Neural progenitor cell (in vitro differentiated cells): ENCODE data around the gene MAP2K5. TPM values are rescaled to one million over a fixed set of nuclear protein-coding genes. Genes with fewer than 3 reads are reported as not detected.

ENCODE experiments used
- DNase-seq: peaks from one replicate; pipeline ENCODE4 v3.0.0-alpha.2; 2016; ENCODE audit warnings: low spot score
- H2AFZ ChIP-seq: fragments of 200-600 bp; sonication (generic); replicated peaks from 2 replicates; pipeline ENCODE4 v1.6.1; 2016; ENCODE audit warnings: antibody characterized with exemption
- H3F3A ChIP-seq: fragments of 200-600 bp; sonication (generic); 2 replicates; pipeline ENCODE4 v1.6.1; 2016; ENCODE audit warnings: antibody characterized with exemption, low read depth
- H3K27ac ChIP-seq: fragments of 200-600 bp; sonication (generic); 2 replicates; pipeline ENCODE4 v1.5.1; 2016; ENCODE audit warnings: mild to moderate bottlenecking
- H3K27me3 ChIP-seq: fragments of 200-600 bp; sonication (generic); 2 replicates; pipeline ENCODE4 v1.6.1; 2016; ENCODE audit warnings: mild to moderate bottlenecking, moderate library complexity
- H3K36me3 ChIP-seq: fragments of 200-600 bp; sonication (generic); 2 replicates; pipeline ENCODE4 v1.5.1; 2016
- H3K4me1 ChIP-seq: fragments of 200-600 bp; sonication (generic); 2 replicates; pipeline ENCODE4 v1.6.1; 2016; ENCODE audit warnings: mixed run types
- H3K4me2 ChIP-seq: fragments of 200-600 bp; sonication (generic); 2 replicates; pipeline ENCODE4 v1.6.1; 2016
- H3K4me3 ChIP-seq: fragments of 200-600 bp; sonication (generic); 2 replicates; pipeline ENCODE4 v1.5.1; 2016
- H3K79me2 ChIP-seq: fragments of 200-600 bp; sonication (generic); 2 replicates; pipeline ENCODE4 v1.6.1; 2016; ENCODE audit warnings: low read depth
- H3K9ac ChIP-seq: fragments of 200-600 bp; sonication (generic); 2 replicates; pipeline ENCODE4 v1.6.1; 2016
- H3K9me3 ChIP-seq: fragments of 200-600 bp; sonication (generic); 2 replicates; pipeline ENCODE4 v1.5.1; 2016; ENCODE audit warnings: low read depth
- H4K20me1 ChIP-seq: fragments of 200-600 bp; sonication (generic); 2 replicates; pipeline ENCODE4 v1.6.1; 2016; ENCODE audit warnings: low read depth
- H3K27ac Mint-ChIP-seq: 3 replicates; pipeline ENCODE4 v1.8.0; 2021; ENCODE audit warnings: mixed read lengths
- H3K27me3 Mint-ChIP-seq: 2 replicates; pipeline ENCODE4 v1.8.0; 2022; ENCODE audit warnings: low read depth, mild to moderate bottlenecking, inconsistent platforms, moderate library complexity, mixed read lengths; ENCODE audit not compliant: insufficient read depth
- H3K36me3 Mint-ChIP-seq: 3 replicates; pipeline ENCODE4 v1.8.0; 2021; ENCODE audit warnings: mixed read lengths
- H3K4me1 Mint-ChIP-seq: 3 replicates; pipeline ENCODE4 v1.8.0; 2021; ENCODE audit warnings: mixed read lengths
- H3K4me3 Mint-ChIP-seq: 3 replicates; pipeline ENCODE4 v1.8.0; 2021; ENCODE audit warnings: mild to moderate bottlenecking, moderate library complexity, mixed read lengths
- H3K9me3 Mint-ChIP-seq: 3 replicates; pipeline ENCODE4 v1.8.0; 2020; ENCODE audit warnings: mixed read lengths
- CTCF ChIP-seq: fragments of 200-600 bp; sonication (generic); IDR thresholded peaks from 2 replicates; pipeline ENCODE4 v1.5.1; 2017; ENCODE audit warnings: antibody characterized with exemption, mild to moderate bottlenecking
- EZH2 ChIP-seq: fragments of 200-600 bp; sonication (generic); IDR thresholded peaks from 2 replicates; pipeline ENCODE4 v1.6.1; 2017; ENCODE audit warnings: antibody characterized with exemption, mild to moderate bottlenecking, moderate library complexity
- EZH2phosphoT487 ChIP-seq: fragments of 200-600 bp; sonication (generic); IDR thresholded peaks from 2 replicates; pipeline ENCODE4 v1.6.1; 2017; ENCODE audit warnings: antibody characterized with exemption
- total RNA-seq: library from RNA; depleted of rRNA; stranded (reverse); fragments of >200 nt; gene quantifications from 2 replicates; pipeline ENCODE4 v1.2.3, GENCODE V29; 2015; ENCODE audit warnings: low replicate concordance

The MAP2K5 gene
- total RNA-seq, 1 donor from 2014 or later = 17.2 TPM

- no peak overlapping the region for H3K4me3 Mint-ChIP-seq
- H3K36me3 ChIP-seq = no peaks in the 10 kb centered on the region
- peaks cover 8% of the 10 kb centered on the region for H3K27me3 Mint-ChIP-seq
- DNase-seq = no peak
- no peaks in the 10 kb centered on the region for H3K9me3 ChIP-seq
- peaks cover 86% of the 10 kb centered on the region for H3K4me1 ChIP-seq
- no peak overlapping the region for H2AFZ ChIP-seq
- H3K9ac ChIP-seq = no peak overlapping the region
- H3K79me2 ChIP-seq = no peaks in the 10 kb centered on the region
- H3K27me3 ChIP-seq = no peaks in the 10 kb centered on the region
- no peaks in the 10 kb centered on the region for H3K9me3 Mint-ChIP-seq
- peaks cover 77% of the 10 kb centered on the region for H3K4me1 Mint-ChIP-seq
- H3F3A ChIP-seq = peaks cover 50% of the 10 kb centered on the region
- no peak overlapping the region for H3K4me3 ChIP-seq
- H3K27ac Mint-ChIP-seq = peak overlapping the region; percentile 48
- TF ChIP-seq EZH2phosphoT487 (no peak), EZH2 (no peak), CTCF (no peak)
- peak overlapping the region; percentile 33 for H3K4me2 ChIP-seq
- peak overlapping the region; percentile 51 for H3K27ac ChIP-seq
- H4K20me1 ChIP-seq = no peaks in the 10 kb centered on the region
- H3K36me3 Mint-ChIP-seq = no peaks in the 10 kb centered on the region
Measured at GRCh38 chr15:67779549-67780111, 237.1 kb downstream of the MAP2K5 start.

- H3K79me2 ChIP-seq = no peaks in the 10 kb centered on the region
- Mint-ChIP-seq H3K9me3 (no peaks in the 10 kb centered on the region), H3K27me3 (peaks cover 7% of the 10 kb centered on the region), H3K27ac (peak overlapping the region; percentile 68), H3K4me3 (no peak overlapping the region), H3K4me1 (peaks cover 73% of the 10 kb centered on the region), H3K36me3 (no peaks in the 10 kb centered on the region)
- H3K9ac ChIP-seq = no peak overlapping the region
- H3F3A ChIP-seq = peaks cover 50% of the 10 kb centered on the region
- no peak overlapping the region for H2AFZ ChIP-seq
- H3K9me3 ChIP-seq = no peaks in the 10 kb centered on the region
- no peaks in the 10 kb centered on the region for H4K20me1 ChIP-seq
- peaks cover 88% of the 10 kb centered on the region for H3K4me1 ChIP-seq
- DNase-seq = no peak
- peak overlapping the region; percentile 52 for H3K4me2 ChIP-seq
- TF ChIP-seq EZH2 (no peak), CTCF (no peak), EZH2phosphoT487 (no peak)
- H3K36me3 ChIP-seq = no peaks in the 10 kb centered on the region
- H3K27ac ChIP-seq = peak overlapping the region; percentile 97
- no peak overlapping the region for H3K4me3 ChIP-seq
- H3K27me3 ChIP-seq = no peaks in the 10 kb centered on the region
Measured at GRCh38 chr15:67781061-67781460, 238.6 kb downstream of the MAP2K5 start.

- H3K36me3 ChIP-seq = no peaks in the 10 kb centered on the region
- no peak overlapping the region for H3K27ac Mint-ChIP-seq
- H3F3A ChIP-seq = peaks cover 50% of the 10 kb centered on the region
- no peaks in the 10 kb centered on the region for H3K9me3 ChIP-seq
- no peak overlapping the region for H2AFZ ChIP-seq
- peaks cover 84% of the 10 kb centered on the region for H3K4me1 ChIP-seq
- H3K4me3 ChIP-seq = peak overlapping the region; percentile 18
- peak; percentile 76 for DNase-seq
- H3K79me2 ChIP-seq = no peaks in the 10 kb centered on the region
- H3K27me3 ChIP-seq = no peaks in the 10 kb centered on the region
- H3K4me2 ChIP-seq = peak overlapping the region; percentile 52
- peak overlapping the region; percentile 39 for H3K4me3 Mint-ChIP-seq
- TF ChIP-seq EZH2phosphoT487 = no peak
- no peak for TF ChIP-seq CTCF
- TF ChIP-seq EZH2 = no peak
- peaks cover 68% of the 10 kb centered on the region for H3K4me1 Mint-ChIP-seq
- no peaks in the 10 kb centered on the region for H4K20me1 ChIP-seq
- H3K9ac ChIP-seq = no peak overlapping the region
- no peaks in the 10 kb centered on the region for H3K36me3 Mint-ChIP-seq
- H3K9me3 Mint-ChIP-seq = no peaks in the 10 kb centered on the region
- H3K27ac ChIP-seq = peak overlapping the region; percentile 97
- peaks cover 9% of the 10 kb centered on the region for H3K27me3 Mint-ChIP-seq
Measured at GRCh38 chr15:67781907-67782690, 239.6 kb downstream of the MAP2K5 start.
